ENCODE measurements around the gene MARCHF10. TPM values are rescaled to one million over a fixed set of nuclear protein-coding genes. Genes with fewer than 3 reads are reported as not detected.
"Not testable (repeated sequence)": the region's sequence is repeated elsewhere in the genome, so short reads cannot be mapped to it uniquely, and the experiment has no call there.

MARCHF10 gene, protein sequence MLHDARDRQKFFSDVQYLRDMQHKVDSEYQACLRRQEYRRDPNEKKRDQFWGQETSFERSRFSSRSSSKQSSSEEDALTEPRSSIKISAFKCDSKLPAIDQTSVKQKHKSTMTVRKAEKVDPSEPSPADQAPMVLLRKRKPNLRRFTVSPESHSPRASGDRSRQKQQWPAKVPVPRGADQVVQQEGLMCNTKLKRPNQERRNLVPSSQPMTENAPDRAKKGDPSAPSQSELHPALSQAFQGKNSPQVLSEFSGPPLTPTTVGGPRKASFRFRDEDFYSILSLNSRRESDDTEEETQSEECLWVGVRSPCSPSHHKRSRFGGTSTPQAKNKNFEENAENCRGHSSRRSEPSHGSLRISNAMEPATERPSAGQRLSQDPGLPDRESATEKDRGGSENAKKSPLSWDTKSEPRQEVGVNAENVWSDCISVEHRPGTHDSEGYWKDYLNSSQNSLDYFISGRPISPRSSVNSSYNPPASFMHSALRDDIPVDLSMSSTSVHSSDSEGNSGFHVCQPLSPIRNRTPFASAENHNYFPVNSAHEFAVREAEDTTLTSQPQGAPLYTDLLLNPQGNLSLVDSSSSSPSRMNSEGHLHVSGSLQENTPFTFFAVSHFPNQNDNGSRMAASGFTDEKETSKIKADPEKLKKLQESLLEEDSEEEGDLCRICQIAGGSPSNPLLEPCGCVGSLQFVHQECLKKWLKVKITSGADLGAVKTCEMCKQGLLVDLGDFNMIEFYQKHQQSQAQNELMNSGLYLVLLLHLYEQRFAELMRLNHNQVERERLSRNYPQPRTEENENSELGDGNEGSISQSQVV
- total RNA-seq, result not detected in 2 replicates

DNA sequence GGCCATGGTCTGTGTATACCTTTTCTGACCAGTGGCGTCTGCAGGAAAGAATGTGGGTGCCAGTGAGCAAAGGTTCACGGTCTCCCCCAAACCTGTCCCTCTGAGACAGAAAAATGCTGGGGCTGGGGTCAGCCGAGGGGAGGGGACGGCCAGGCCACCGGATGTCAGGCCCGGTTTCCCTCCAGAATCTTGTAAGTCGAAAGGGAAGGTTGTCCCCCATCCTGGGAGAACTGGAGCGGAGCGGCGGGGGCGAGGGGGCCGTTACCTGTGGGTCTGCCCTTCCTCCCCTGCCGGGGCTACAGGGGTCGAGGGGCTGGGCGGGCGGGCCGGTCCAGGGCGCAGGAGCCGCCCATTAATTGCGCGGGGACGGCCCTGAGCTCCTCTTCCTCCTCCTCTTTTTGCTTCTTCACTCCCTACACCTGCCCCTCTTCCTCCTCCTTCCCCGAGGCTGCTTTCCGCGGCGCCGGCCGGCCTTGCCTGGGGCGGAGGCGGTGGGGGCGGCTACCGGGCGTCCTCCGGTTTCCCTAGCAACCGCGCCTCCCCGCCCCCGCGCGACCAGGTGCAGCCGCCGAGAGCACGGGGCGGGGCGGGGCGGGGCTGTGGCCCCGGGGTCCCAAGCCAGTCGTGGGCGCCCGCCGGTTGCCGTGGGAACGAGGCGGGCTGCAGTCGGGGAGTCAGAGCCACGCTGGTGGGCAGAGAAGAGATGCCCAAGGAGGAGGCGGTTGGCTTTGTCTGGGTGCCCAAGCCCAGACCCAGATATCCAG lies at the start of gene MARCHF10:
MARCHF10 (minus strand) TSS at position 503 of the 764 bp plus-strand sequence. CDS start 6,579 bp downstream, outside the sequence.
- Mint-ChIP-seq H3K27ac (no peak within 1 kb of the TSS), H3K9me3 (no peaks in the 10 kb centered on the region), H3K27me3 (peaks cover 42% of the 10 kb centered on the region), H3K4me1 (no peaks in the 10 kb centered on the region), H3K4me3 (no peak within 1 kb of the TSS), H3K36me3 (ENCODE audit: low read depth) (no peaks in the 10 kb centered on the region)
- intact Hi-C loops (cut with micrococcal nuclease), result no loop called here
- no peak for DNase-seq

DNA sequence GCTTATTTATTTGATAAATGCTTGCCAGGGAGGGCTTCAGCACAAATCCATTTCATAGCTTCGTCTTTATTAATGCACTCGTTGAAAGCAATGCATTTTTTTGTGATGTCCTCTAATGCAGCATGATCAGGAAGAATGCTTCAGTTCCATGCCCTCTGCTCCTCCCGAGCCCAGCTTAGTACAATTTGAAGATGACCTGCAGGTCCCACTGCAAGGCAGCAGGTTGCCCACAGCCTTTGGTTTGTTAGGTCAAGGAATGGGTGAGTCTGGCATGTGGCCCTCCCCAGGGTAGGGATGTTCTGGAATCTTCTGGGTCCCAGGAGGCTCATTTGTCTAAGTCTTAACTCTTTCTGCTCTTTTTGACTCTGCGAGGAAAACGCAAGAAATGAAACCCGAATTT lies 49.4 kb upstream of the MARCHF10 start:
- Mint-ChIP-seq H3K9me3 (no peaks in the 10 kb centered on the region), H3K27me3 (peaks cover 3% of the 10 kb centered on the region)

DNA sequence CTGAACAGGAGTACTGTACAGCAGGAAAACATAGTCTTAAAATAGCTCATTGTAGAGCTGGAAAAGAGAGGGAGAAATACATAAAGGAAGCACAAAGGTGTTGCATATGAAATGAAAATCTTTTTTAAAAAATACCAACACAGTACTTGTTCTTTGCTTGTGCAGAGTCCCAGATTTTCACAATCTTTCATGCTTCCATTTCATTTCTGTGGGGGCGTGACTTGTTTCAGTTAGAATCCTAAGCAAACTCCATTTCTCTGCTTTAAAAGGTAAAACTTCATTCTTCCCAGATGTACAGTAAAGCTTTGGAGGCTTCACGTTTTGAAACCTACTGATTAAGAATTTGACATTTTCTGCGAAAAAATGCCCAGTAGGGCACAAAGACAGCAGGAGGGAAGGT lies 48.5 kb upstream of the MARCHF10 start:
- intact Hi-C loops (cut with micrococcal nuclease), result no loop called here
- H3K4me3 Mint-ChIP-seq, result no peak overlapping the region
- no peak overlapping the region for H3K27ac Mint-ChIP-seq
- no peaks in the 10 kb centered on the region for H3K9me3 Mint-ChIP-seq
- H3K36me3 Mint-ChIP-seq (ENCODE audit: low read depth), result no peaks in the 10 kb centered on the region
- H3K27me3 Mint-ChIP-seq, result peaks cover 3% of the 10 kb centered on the region
- no peak for DNase-seq
- H3K4me1 Mint-ChIP-seq, result no peaks in the 10 kb centered on the region

More for the DNA sequence above, 49.4 kb upstream of the MARCHF10 start:
- no peaks in the 10 kb centered on the region for H3K4me1 Mint-ChIP-seq
- no peak overlapping the region for H3K4me3 Mint-ChIP-seq
- DNase-seq, result no peak
- no peak overlapping the region for H3K27ac Mint-ChIP-seq
- intact Hi-C loops (cut with micrococcal nuclease), result no loop called here
- H3K36me3 Mint-ChIP-seq (ENCODE audit: low read depth), result no peaks in the 10 kb centered on the region

DNA sequence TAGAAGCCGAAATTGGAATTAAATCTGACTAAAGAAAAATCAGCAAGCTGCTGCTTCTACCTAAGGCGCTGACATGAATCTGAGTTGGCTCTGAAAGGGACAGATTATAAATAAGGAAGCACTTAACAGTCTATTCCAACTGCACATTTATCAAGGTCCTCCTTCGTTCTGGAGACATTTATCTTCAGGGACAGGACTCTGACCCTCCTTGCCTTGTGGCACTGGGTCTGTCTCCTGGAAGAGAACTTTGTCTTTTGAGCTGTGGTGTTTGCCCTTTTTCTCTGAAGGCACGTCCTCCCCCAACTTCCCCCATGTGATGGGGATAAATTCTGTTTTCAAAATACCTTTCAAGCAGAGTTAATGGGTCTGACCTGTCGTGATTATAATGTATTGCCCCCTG lies 47.0 kb upstream of the MARCHF10 start:
- Mint-ChIP-seq H3K27ac (no peak overlapping the region), H3K4me3 (no peak overlapping the region), H3K4me1 (no peaks in the 10 kb centered on the region), H3K27me3 (peaks cover 3% of the 10 kb centered on the region), H3K36me3 (ENCODE audit: low read depth) (no peaks in the 10 kb centered on the region), H3K9me3 (no peaks in the 10 kb centered on the region)
- DNase-seq, result no peak
- intact Hi-C loops (cut with micrococcal nuclease), result no loop called here

DNA sequence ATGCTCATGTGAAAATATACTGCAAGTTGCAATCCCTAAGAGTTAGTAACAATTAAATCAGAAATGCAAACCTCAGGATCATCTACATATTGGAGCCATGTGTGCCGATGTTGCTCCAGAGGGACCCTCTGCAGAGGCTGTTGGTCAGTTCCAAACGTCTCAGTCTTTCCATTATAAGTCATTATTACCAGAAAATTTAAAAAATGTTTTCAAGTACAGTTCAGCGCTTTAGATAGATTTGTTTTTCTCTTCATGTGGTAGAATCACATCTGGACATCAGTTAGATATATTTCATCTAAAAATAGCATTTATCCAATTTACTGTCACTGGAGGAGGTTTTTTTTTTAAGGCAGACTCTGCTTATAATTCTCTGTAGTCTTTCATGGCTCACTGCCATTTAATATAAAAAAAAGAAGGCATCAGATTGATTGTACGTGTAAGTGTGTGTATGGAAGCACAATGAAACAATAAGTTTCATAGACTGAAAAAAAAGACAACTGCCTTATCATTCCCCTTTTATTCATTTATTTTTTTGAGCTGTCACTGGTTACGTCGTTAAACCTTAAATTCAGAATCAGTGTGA lies 46.1 kb upstream of the MARCHF10 start:
- no peak for DNase-seq
- Mint-ChIP-seq H3K27me3 (peaks cover 3% of the 10 kb centered on the region), H3K9me3 (no peaks in the 10 kb centered on the region), H3K27ac (no peak overlapping the region), H3K4me1 (no peaks in the 10 kb centered on the region), H3K4me3 (no peak overlapping the region), H3K36me3 (ENCODE audit: low read depth) (no peaks in the 10 kb centered on the region)
- intact Hi-C loops (cut with micrococcal nuclease), result no loop called here

DNA sequence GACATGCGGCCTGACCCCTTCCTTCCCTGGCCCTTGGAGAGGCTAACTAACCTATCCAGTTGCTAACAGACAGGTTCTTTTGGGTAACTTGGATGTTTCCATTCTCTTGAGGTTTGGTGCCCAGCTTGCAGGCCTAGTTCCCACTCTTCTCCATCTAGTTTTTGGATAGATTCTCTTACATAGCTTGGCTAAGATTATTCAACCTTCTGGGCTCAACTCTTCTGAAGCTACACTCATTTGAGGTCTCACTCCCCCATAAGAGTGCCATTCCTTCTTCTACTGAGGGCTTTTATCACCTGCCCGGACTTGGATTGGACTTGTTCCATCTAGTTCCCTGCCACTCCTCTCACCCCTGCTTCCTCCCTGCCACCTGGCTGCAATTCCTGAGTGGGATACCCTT lies 44.1 kb upstream of the MARCHF10 start:
- no peaks in the 10 kb centered on the region for H3K9me3 Mint-ChIP-seq
- H3K4me3 Mint-ChIP-seq, result no peak overlapping the region
- no peak overlapping the region for H3K27ac Mint-ChIP-seq
- DNase-seq, result no peak
- peaks cover 2% of the 10 kb centered on the region for H3K27me3 Mint-ChIP-seq
- no peaks in the 10 kb centered on the region for H3K36me3 Mint-ChIP-seq (ENCODE audit: low read depth)
- intact Hi-C loops (cut with micrococcal nuclease), result no loop called here
- no peaks in the 10 kb centered on the region for H3K4me1 Mint-ChIP-seq

DNA sequence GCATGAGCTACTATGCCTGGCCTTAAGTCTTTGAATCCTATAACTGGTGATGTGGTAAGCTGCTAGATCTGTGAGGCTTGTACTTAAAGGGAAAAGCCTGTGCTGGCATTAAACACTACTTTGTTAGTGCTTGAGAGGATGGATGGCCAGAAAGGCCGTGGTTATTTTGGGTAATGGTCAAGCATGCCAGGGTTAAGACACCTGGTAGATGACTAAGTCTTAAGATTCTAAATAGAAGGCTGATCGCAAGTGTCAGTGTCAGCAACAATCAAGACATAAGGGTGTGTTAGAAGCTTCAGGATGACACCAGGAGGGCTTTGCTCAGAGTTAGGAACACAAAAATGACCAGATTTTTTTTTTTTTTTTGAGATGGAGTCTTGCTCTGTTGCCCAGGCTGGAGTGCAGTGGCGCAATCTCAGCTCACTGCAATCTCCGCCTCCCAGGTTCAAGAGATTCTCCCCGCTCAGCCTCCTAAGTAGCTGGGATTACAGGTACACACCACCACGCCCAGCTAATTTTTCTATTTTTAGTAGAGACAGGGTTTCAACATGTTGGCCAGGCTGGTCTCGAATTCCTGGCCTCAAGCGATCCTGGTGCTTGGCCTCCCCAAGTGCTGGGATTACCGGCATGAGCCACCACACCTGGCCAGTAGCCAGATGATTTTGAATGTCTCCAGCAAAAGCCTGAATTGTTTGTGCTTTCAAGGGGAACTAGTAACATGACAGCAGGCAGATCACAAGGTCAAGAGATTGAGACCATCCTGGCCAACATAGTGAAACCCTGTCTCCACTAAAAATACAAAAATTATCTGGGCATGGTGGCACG lies 41.7 kb upstream of the MARCHF10 start:
- H3K4me3 Mint-ChIP-seq; H3K27me3 Mint-ChIP-seq; H3K9me3 Mint-ChIP-seq; intact Hi-C loops (cut with micrococcal nuclease); DNase-seq; H3K36me3 Mint-ChIP-seq (ENCODE audit: low read depth); H3K27ac Mint-ChIP-seq; H3K4me1 Mint-ChIP-seq: not testable (repeated sequence)

DNA sequence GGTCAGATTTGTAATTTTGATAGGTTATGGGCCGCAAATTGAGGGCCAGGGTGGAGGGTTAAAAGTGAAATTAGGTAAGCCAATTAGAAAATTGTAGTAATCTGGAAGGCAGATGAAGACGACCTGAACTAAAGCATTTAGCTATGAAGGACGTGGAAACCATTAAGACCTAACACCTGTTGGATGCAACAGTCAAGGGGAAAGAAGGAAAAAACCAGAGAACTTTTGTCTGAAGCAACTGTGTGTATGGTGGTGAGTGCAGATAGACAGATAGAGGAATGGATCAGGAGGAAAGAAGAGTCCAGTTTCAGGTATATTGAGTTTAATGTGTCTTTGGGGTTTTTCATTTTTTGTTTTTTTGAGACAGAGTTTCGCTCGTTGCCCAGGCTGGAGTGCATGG lies 40.2 kb upstream of the MARCHF10 start:
- Mint-ChIP-seq H3K27ac (no peak overlapping the region), H3K27me3 (peaks cover 2% of the 10 kb centered on the region), H3K4me1 (no peaks in the 10 kb centered on the region)

DNA sequence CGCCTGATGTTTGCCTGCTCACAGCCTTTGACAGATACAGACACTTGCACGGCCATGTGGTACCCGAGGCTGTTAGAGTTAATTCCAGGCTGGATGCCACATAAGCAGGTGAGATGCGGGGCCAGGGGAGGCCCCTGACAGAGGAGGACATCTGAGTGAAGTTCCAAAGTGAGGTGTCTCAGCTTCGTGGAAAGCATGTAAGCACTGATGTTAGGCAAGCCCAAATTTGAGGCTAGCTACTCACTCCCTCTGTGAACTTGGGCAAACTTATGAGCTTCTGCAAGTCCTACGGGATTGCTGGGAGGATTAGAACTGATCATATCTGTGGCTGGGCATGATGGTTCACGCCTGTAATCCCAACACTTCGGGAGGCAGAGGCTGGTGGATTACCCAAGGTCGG lies 39.3 kb upstream of the MARCHF10 start:
- Mint-ChIP-seq H3K4me3 (no peak overlapping the region), H3K27ac (no peak overlapping the region), H3K9me3 (no peaks in the 10 kb centered on the region), H3K4me1 (no peaks in the 10 kb centered on the region), H3K36me3 (ENCODE audit: low read depth) (no peaks in the 10 kb centered on the region), H3K27me3 (peaks cover 2% of the 10 kb centered on the region)
- no peak for DNase-seq
- intact Hi-C loops (cut with micrococcal nuclease), result no loop called here

More for the DNA sequence above, 40.2 kb upstream of the MARCHF10 start:
- intact Hi-C loops (cut with micrococcal nuclease), result no loop called here
- H3K36me3 Mint-ChIP-seq (ENCODE audit: low read depth), result no peaks in the 10 kb centered on the region
- no peaks in the 10 kb centered on the region for H3K9me3 Mint-ChIP-seq
- DNase-seq, result no peak
- H3K4me3 Mint-ChIP-seq, result no peak overlapping the region

DNA sequence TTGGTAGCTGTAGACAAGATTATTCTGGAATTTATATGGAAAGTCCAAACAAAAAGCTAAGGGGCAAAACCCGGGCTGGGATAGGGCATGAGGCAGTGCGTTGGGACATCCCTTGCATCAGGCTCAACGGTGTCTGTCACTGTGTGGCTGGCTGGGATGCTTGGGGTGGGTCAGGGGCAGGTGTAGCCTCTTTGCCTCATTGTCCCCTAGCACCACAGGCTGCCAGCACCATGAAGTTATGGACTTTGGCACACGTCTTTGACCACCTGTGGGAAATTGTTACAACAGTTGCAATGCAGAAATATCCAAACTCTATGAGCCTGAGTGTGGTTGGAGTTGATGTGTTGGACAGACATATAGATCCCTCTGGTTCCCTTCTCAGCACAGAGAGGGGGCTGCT lies 32.8 kb upstream of the MARCHF10 start:
- Mint-ChIP-seq H3K27ac (no peak overlapping the region), H3K4me3 (no peak overlapping the region), H3K4me1 (no peaks in the 10 kb centered on the region), H3K27me3 (peaks cover 15% of the 10 kb centered on the region), H3K36me3 (ENCODE audit: low read depth) (no peaks in the 10 kb centered on the region), H3K9me3 (no peaks in the 10 kb centered on the region)
- intact Hi-C loops (cut with micrococcal nuclease), result no loop called here
- DNase-seq, result no peak

DNA sequence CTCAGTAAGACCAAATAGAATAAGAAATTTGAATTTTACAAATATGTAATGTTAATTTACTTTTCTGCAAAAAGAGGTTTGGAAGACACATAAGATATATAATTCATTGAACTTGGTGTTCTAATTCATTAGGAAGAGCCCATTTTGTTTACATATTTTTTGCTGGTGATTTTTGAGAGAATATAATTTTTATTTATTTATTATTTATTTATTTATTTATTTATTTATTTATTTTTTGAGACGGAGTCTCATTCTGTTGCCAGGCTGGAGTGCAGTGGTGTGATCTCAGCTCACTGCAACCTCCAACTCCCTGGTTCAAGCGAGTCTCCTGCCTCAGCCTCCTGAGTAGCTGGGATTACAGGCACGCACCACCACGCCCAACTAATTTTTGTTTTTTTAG lies 25.7 kb upstream of the MARCHF10 start:
- H3K27ac Mint-ChIP-seq; H3K4me3 Mint-ChIP-seq; DNase-seq; intact Hi-C loops (cut with micrococcal nuclease); H3K4me1 Mint-ChIP-seq; H3K36me3 Mint-ChIP-seq (ENCODE audit: low read depth); H3K9me3 Mint-ChIP-seq: not testable (repeated sequence)
- peaks cover 12% of the 10 kb centered on the region for H3K27me3 Mint-ChIP-seq

DNA sequence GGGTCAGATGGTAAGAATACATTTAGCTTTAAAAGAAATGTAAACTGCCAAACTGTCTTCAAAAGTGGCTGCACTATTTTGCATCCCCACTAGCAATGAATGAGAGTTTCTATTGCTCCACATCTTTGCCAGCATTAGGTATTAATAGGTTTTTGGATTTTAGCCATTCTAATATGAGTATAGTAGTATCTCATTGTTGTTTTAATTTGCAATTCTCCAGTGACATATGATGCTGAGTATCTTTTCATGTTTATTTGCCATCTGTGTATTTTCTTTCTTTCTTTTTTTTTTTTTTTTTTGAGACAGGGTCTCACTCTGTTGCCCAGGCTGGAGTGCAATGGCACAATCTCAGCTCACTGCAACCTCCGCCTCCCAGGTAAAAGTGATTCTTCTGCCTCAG lies 24.3 kb upstream of the MARCHF10 start:
- intact Hi-C loops (cut with micrococcal nuclease), result no loop called here
- H3K36me3 Mint-ChIP-seq (ENCODE audit: low read depth), result no peaks in the 10 kb centered on the region
- no peak for DNase-seq
- no peak overlapping the region for H3K4me3 Mint-ChIP-seq
- H3K4me1 Mint-ChIP-seq, result no peaks in the 10 kb centered on the region
- H3K9me3 Mint-ChIP-seq, result no peaks in the 10 kb centered on the region
- peaks cover 4% of the 10 kb centered on the region for H3K27me3 Mint-ChIP-seq
- no peak overlapping the region for H3K27ac Mint-ChIP-seq

DNA sequence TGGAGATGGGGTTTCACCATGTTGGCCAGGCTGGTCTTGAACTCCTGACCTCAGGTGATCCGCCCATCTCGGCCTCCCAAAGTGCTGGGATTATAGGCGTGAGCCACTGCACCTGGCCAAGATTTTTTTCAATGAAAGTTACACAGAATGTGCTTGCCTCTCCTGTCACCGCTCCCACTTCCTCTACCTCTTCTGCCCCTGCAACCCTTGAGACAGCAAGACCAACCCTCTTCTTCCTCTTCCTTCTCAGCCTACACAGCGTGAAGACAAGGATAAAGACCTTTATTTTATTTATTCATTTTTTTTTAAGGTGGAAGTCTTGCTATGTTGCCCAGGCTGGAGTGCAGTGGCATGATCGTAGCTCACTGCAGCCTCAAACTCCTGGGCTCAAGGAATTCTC lies 23.0 kb upstream of the MARCHF10 start:
- intact Hi-C loops (cut with micrococcal nuclease); H3K27me3 Mint-ChIP-seq; DNase-seq; H3K9me3 Mint-ChIP-seq; H3K27ac Mint-ChIP-seq; H3K4me3 Mint-ChIP-seq; H3K4me1 Mint-ChIP-seq; H3K36me3 Mint-ChIP-seq (ENCODE audit: low read depth): not testable (repeated sequence)

Data from activated CD4-positive, alpha-beta T cell treated with anti-CD3 and anti-CD28 coated beads, Interleukin-2, amount 10 ng/mL, durations not matched to agents 24 days and 14 days (primary cell).